ENCODE results near the gene MEFV. TPM values are rescaled to one million over a fixed set of nuclear protein-coding genes. Genes with fewer than 3 reads are reported as not detected.
A peak's percentile ranks its signal among the peaks of the same experiment; 100 is the strongest.

MEFV gene
- total RNA-seq, 2 experiments from 2014 or later: 0.10 TPM; not detected in 1

GRCh38 chr16:3235856-3236669, 20.4 kb downstream of the MEFV start:
- peaks cover 37% of the 10 kb centered on the region for H3K36me3 Mint-ChIP-seq (ENCODE audit: low read depth)
- CTCF ChIA-PET: interaction anchor here (1.1 kb wide), 1 partner anchor 15 kb away, joined by 3 read pairs; no protein-coding TSS in a partner anchor
- H3K4me3 Mint-ChIP-seq: peak overlapping the region; percentile 68
- DNase-seq: peak; percentile 40
- no peaks in the 10 kb centered on the region for H3K27me3 Mint-ChIP-seq
- H3K27ac Mint-ChIP-seq: peak overlapping the region; percentile 76
- POLR2A ChIA-PET: no interaction called here
- peaks cover 29% of the 10 kb centered on the region for H3K4me1 Mint-ChIP-seq
- H3K9me3 Mint-ChIP-seq: peaks cover 26% of the 10 kb centered on the region

- DNase-seq: peak; percentile 96
- H3K27ac Mint-ChIP-seq: peak within 1 kb of the TSS; percentile 97
- ChIA-PET CTCF (interaction anchor here (0.5 to 2.8 kb wide), 2 partner anchors 62 to 75 kb away, joined by 3 to 9 read pairs; no protein-coding TSS in a partner anchor), POLR2A (no interaction called here)
- peaks cover 31% of the 10 kb centered on the region for H3K4me1 Mint-ChIP-seq
- H3K36me3 Mint-ChIP-seq (ENCODE audit: low read depth): peaks cover 48% of the 10 kb centered on the region
- H3K4me3 Mint-ChIP-seq: peak within 1 kb of the TSS; percentile 85
- H3K27me3 Mint-ChIP-seq: no peaks in the 10 kb centered on the region
- peaks cover 36% of the 10 kb centered on the region for H3K9me3 Mint-ChIP-seq
These were observed 21.4 kb downstream of the MEFV start, which contains the start of gene ZNF200 for GRCh38 chr16:3234857-3235561. Gene ZNF200 (minus strand): TSS chr16:3235158. CDS start chr16:3233755, 1,403 bp downstream.

GRCh38 chr16:3234543-3234856, 21.9 kb downstream of the MEFV start:
- DNase-seq: no peak
- ChIA-PET CTCF (interaction anchor here (0.5 to 2.8 kb wide), 3 partner anchors 61 to 76 kb away, joined by 3 to 9 read pairs (median 3); no protein-coding TSS in a partner anchor), POLR2A (interaction anchor here (0.5 kb wide), 1 partner anchor 45 kb away, joined by 5 read pairs; no protein-coding TSS in a partner anchor)
- Mint-ChIP-seq H3K4me1 (peaks cover 31% of the 10 kb centered on the region), H3K9me3 (peaks cover 37% of the 10 kb centered on the region), H3K27me3 (no peaks in the 10 kb centered on the region), H3K4me3 (peak overlapping the region; percentile 85), H3K36me3 (ENCODE audit: low read depth) (peaks cover 51% of the 10 kb centered on the region), H3K27ac (peak overlapping the region; percentile 97)

GRCh38 chr16:3223913-3224515, 32.4 kb downstream of the MEFV start:
- Mint-ChIP-seq H3K4me3 (no peak overlapping the region), H3K27me3 (no peaks in the 10 kb centered on the region), H3K27ac (no peak overlapping the region), H3K9me3 (peaks cover 55% of the 10 kb centered on the region), H3K36me3 (ENCODE audit: low read depth) (peaks cover 73% of the 10 kb centered on the region), H3K4me1 (no peaks in the 10 kb centered on the region)
- ChIA-PET CTCF (interaction anchor here (0.5 kb wide), 1 partner anchor 34 kb away, joined by 3 read pairs; no protein-coding TSS in a partner anchor), POLR2A (no interaction called here)
- no peak for DNase-seq

GRCh38 chr16:3220839-3221238, 35.6 kb downstream of the MEFV start:
- Mint-ChIP-seq H3K27me3 (no peaks in the 10 kb centered on the region), H3K27ac (no peak overlapping the region), H3K36me3 (ENCODE audit: low read depth) (peaks cover 64% of the 10 kb centered on the region), H3K4me1 (peaks cover 17% of the 10 kb centered on the region), H3K9me3 (peaks cover 54% of the 10 kb centered on the region), H3K4me3 (no peak overlapping the region)
- ChIA-PET POLR2A (no interaction called here), CTCF (no interaction called here)
- no peak for DNase-seq

- Mint-ChIP-seq H3K9me3 (peaks cover 44% of the 10 kb centered on the region), H3K27ac (peak overlapping the region; percentile 98), H3K4me3 (peak overlapping the region; percentile 38), H3K4me1 (peaks cover 42% of the 10 kb centered on the region), H3K27me3 (no peaks in the 10 kb centered on the region), H3K36me3 (ENCODE audit: low read depth) (peaks cover 48% of the 10 kb centered on the region)
- ChIA-PET CTCF (interaction anchor here (0.7 kb wide), 1 partner anchor 99 kb away, joined by 9 read pairs; no protein-coding TSS in a partner anchor), POLR2A (no interaction called here)
- DNase-seq: no peak
These were observed 40.2 kb downstream of the MEFV start for GRCh38 chr16:3216263-3216640.

GRCh38 chr16:3215601-3216262, 40.7 kb downstream of the MEFV start:
- H3K27me3 Mint-ChIP-seq: no peaks in the 10 kb centered on the region
- H3K4me1 Mint-ChIP-seq: peaks cover 42% of the 10 kb centered on the region
- peak overlapping the region; percentile 98 for H3K27ac Mint-ChIP-seq
- CTCF ChIA-PET: interaction anchor here (0.6 to 0.7 kb wide), 2 partner anchors 28 to 99 kb away, joined by 7 to 9 read pairs; no protein-coding TSS in a partner anchor
- H3K4me3 Mint-ChIP-seq: peak overlapping the region; percentile 38
- peaks cover 42% of the 10 kb centered on the region for H3K9me3 Mint-ChIP-seq
- H3K36me3 Mint-ChIP-seq (ENCODE audit: low read depth): peaks cover 46% of the 10 kb centered on the region
- DNase-seq: no peak
- POLR2A ChIA-PET: interaction anchor here (1.4 kb wide), 1 partner anchor 49 kb away, joined by 4 read pairs; no protein-coding TSS in a partner anchor

- POLR2A ChIA-PET: interaction anchor here (1.4 kb wide), 1 partner anchor 50 kb away, joined by 4 read pairs; no protein-coding TSS in a partner anchor
- peak; percentile 65 for DNase-seq
- Mint-ChIP-seq H3K4me3 (peak overlapping the region; percentile 36), H3K36me3 (ENCODE audit: low read depth) (peaks cover 46% of the 10 kb centered on the region), H3K27ac (peak overlapping the region; percentile 98), H3K9me3 (peaks cover 47% of the 10 kb centered on the region), H3K27me3 (no peaks in the 10 kb centered on the region), H3K4me1 (peaks cover 42% of the 10 kb centered on the region)
- CTCF ChIA-PET: interaction anchor here (0.6 kb wide), 1 partner anchor 27 kb away, joined by 7 read pairs; no protein-coding TSS in a partner anchor
These were observed 41.4 kb downstream of the MEFV start for GRCh38 chr16:3214904-3215600.

- DNase-seq: no peak
- Mint-ChIP-seq H3K27ac (peak overlapping the region; percentile 68), H3K27me3 (no peaks in the 10 kb centered on the region), H3K4me3 (no peak overlapping the region), H3K36me3 (ENCODE audit: low read depth) (peaks cover 38% of the 10 kb centered on the region), H3K4me1 (peaks cover 37% of the 10 kb centered on the region), H3K9me3 (peaks cover 50% of the 10 kb centered on the region)
- ChIA-PET CTCF (interaction anchor here (0.8 kb wide), 1 partner anchor 100 kb away, joined by 3 read pairs; no protein-coding TSS in a partner anchor), POLR2A (no interaction called here)
These were observed 43.9 kb downstream of the MEFV start for GRCh38 chr16:3212567-3212966.

- H3K4me3 Mint-ChIP-seq: no peak overlapping the region
- H3K4me1 Mint-ChIP-seq: peaks cover 35% of the 10 kb centered on the region
- no peaks in the 10 kb centered on the region for H3K27me3 Mint-ChIP-seq
- no peak for DNase-seq
- CTCF ChIA-PET: no interaction called here
- peak overlapping the region; percentile 60 for H3K27ac Mint-ChIP-seq
- POLR2A ChIA-PET: no interaction called here
- peaks cover 39% of the 10 kb centered on the region for H3K36me3 Mint-ChIP-seq (ENCODE audit: low read depth)
- H3K9me3 Mint-ChIP-seq: peaks cover 53% of the 10 kb centered on the region
These were observed 44.4 kb downstream of the MEFV start for GRCh38 chr16:3212006-3212405.

GRCh38 chr16:3207086-3207953, 49.1 kb downstream of the MEFV start:
- Mint-ChIP-seq H3K27ac (no peak overlapping the region), H3K4me3 (no peak overlapping the region), H3K9me3 (peaks cover 52% of the 10 kb centered on the region), H3K36me3 (ENCODE audit: low read depth) (peaks cover 8% of the 10 kb centered on the region), H3K27me3 (peaks cover 7% of the 10 kb centered on the region), H3K4me1 (peaks cover 4% of the 10 kb centered on the region)
- ChIA-PET CTCF (interaction anchor here (0.6 to 2.4 kb wide), 2 partner anchors 9 to 264 kb away, joined by 3 to 11 read pairs; no protein-coding TSS in a partner anchor), POLR2A (no interaction called here)
- no peak for DNase-seq

Measured in activated CD4-positive, alpha-beta T cell treated with anti-CD3 and anti-CD28 coated beads, Interleukin-2, amount 10 ng/mL, durations not matched to agents 7 days and 5 days (primary cell).